ENCODE results near the gene FBXL20. TPM values are rescaled to one million over a fixed set of nuclear protein-coding genes. Genes with fewer than 3 reads are reported as not detected.
A peak's percentile ranks its signal among the peaks of the same experiment; 100 is the strongest.

The FBXL20 gene
- total RNA-seq, 1 experiment from 2014 or later, result 5.0 TPM

- no peaks in the 10 kb centered on the region for H3K36me3 ChIP-seq (ENCODE audit: low read depth, low read length)
- H3K4me1 ChIP-seq (ENCODE audit: insufficient read depth, low read length), result peaks cover 6% of the 10 kb centered on the region; the same call in 1 of the 2 replicates
- no peak overlapping the region for H2AFZ ChIP-seq (ENCODE audit: low read length)
- H4K20me1 ChIP-seq (ENCODE audit: low read length), result no peaks in the 10 kb centered on the region
- POLR2A ChIA-PET (ENCODE audit: unreplicated experiment), result no interaction called here
- CTCF ChIA-PET, result interaction anchor here (0.5 to 1.7 kb wide), 10 partner anchors 36 to 325 kb away, joined by 3 to 14 read pairs (median 5); no protein-coding TSS in a partner anchor
- no peak overlapping the region for H3K9ac ChIP-seq (ENCODE audit: low read length)
- H3K9me3 ChIP-seq (ENCODE audit: low read length), result no peaks in the 10 kb centered on the region
- H3F3A ChIP-seq (ENCODE audit: low read length, unreplicated experiment), result no peaks in the 10 kb centered on the region
- ATAC-seq (peak; percentile 79), DNase-seq (peak; percentile 90)
- no peaks in the 10 kb centered on the region for H3K27me3 ChIP-seq (ENCODE audit: low read length)
- no peaks in the 10 kb centered on the region for H3K9me2 ChIP-seq (replicated peaks; ENCODE audit: low read length)
- intact Hi-C loops (cut with micrococcal nuclease), result loop anchor here (1.0 kb wide), 1 partner anchor 38 kb away; no protein-coding TSS in a partner anchor
- H3K4me3 ChIP-seq (ENCODE audit: low read length), result no peak overlapping the region
- no peak for TF ChIP-seq EZH2 (IDR thresholded peaks at IDR 0.05; ENCODE audit: low read length, unreplicated experiment)
- no peak for TF ChIP-seq EZH2phosphoT487 (IDR thresholded peaks at IDR 0.05; ENCODE audit: borderline replicate concordance, low read length)
- TF ChIP-seq, protein P1, sequence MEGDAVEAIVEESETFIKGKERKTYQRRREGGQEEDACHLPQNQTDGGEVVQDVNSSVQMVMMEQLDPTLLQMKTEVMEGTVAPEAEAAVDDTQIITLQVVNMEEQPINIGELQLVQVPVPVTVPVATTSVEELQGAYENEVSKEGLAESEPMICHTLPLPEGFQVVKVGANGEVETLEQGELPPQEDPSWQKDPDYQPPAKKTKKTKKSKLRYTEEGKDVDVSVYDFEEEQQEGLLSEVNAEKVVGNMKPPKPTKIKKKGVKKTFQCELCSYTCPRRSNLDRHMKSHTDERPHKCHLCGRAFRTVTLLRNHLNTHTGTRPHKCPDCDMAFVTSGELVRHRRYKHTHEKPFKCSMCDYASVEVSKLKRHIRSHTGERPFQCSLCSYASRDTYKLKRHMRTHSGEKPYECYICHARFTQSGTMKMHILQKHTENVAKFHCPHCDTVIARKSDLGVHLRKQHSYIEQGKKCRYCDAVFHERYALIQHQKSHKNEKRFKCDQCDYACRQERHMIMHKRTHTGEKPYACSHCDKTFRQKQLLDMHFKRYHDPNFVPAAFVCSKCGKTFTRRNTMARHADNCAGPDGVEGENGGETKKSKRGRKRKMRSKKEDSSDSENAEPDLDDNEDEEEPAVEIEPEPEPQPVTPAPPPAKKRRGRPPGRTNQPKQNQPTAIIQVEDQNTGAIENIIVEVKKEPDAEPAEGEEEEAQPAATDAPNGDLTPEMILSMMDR (conservative IDR thresholded peaks at IDR 0.05; ENCODE audit: low read depth, low read length), result peak; percentile 89
- BruUV-seq (replicated peaks), result no TSS peak
- no peaks in the 10 kb centered on the region for H3K79me2 ChIP-seq (ENCODE audit: low read length)
- H3K27ac ChIP-seq (ENCODE audit: low read length), result no peak overlapping the region
- H3K4me2 ChIP-seq (ENCODE audit: low read length), result no peak overlapping the region
Measured at GRCh38 chr17:39244600-39245570, 156.5 kb downstream of the FBXL20 start.

DNA sequence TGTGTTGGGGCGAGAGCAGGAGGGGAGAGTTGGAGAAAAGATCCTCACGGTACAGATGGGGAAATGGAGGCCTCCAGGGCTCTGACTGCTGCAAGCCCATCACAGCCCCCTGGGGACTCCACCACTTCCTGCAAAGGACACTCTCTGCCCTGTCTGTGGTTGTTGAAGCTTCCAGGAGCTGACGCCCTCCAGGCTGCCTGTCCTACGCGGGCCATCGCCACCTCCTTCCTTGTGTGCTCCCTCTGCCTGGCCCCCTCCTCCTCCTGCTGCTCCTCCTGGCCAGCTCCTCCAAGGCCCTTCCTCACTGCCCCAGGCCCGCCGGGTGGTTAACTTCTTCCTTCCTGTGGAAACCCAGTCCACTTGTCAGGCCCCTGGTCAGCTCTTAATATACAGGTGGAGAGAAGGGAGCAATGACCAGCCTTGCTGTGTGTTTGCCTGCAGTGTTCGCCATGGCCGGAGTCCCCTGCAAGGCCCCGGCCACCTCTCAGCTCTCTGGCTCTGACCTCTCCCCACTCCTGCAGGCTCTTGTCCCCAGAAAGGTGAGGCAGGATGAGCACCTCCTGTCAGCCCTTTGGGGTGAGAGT is 157.3 kb downstream of the FBXL20 start:
- ChIA-PET POLR2A (ENCODE audit: unreplicated experiment) (no interaction called here), CTCF (interaction anchor here (0.6 to 1.7 kb wide), 6 partner anchors 35 to 261 kb away, joined by 5 to 14 read pairs (median 7); no protein-coding TSS in a partner anchor)
- Histone ChIP-seq H4K20me1 (ENCODE audit: low read length) (no peaks in the 10 kb centered on the region), H3K4me2 (ENCODE audit: low read length) (no peak overlapping the region), H3K4me3 (ENCODE audit: low read length) (no peak overlapping the region), H3K4me1 (ENCODE audit: insufficient read depth, low read length) (peaks cover 6% of the 10 kb centered on the region; the same call in 1 of the 2 replicates), H3K9me3 (ENCODE audit: low read length) (no peaks in the 10 kb centered on the region), H3K27me3 (ENCODE audit: low read length) (no peaks in the 10 kb centered on the region), H2AFZ (ENCODE audit: low read length) (no peak overlapping the region), H3K27ac (ENCODE audit: low read length) (no peak overlapping the region), H3K79me2 (ENCODE audit: low read length) (no peaks in the 10 kb centered on the region), H3K9me2 (replicated peaks; ENCODE audit: low read length) (no peaks in the 10 kb centered on the region), H3K9ac (ENCODE audit: low read length) (no peak overlapping the region), H3F3A (ENCODE audit: low read length, unreplicated experiment) (no peaks in the 10 kb centered on the region), H3K36me3 (ENCODE audit: low read depth, low read length) (no peaks in the 10 kb centered on the region)
- intact Hi-C loops (cut with micrococcal nuclease), result loop anchor here (1.0 kb wide), 1 partner anchor 37 kb away; no protein-coding TSS in a partner anchor
- ATAC-seq (no peak), DNase-seq (no peak)
- no TSS peak for BruUV-seq (replicated peaks)
- TF ChIP-seq, protein P1 (conservative IDR thresholded peaks at IDR 0.05; ENCODE audit: low read depth, low read length), result no peak
- TF ChIP-seq EZH2 (IDR thresholded peaks at IDR 0.05; ENCODE audit: low read length, unreplicated experiment) (no peak), EZH2phosphoT487 (IDR thresholded peaks at IDR 0.05; ENCODE audit: borderline replicate concordance, low read length) (no peak)
